Peyer's patch (tissue), 4 donors: ENCODE measurements around the gene FBXO47. TPM values are rescaled to one million over a fixed set of nuclear protein-coding genes. Genes with fewer than 3 reads are reported as not detected.

ENCODE experiments used
- DNase-seq, 3 donors: peaks; one replicate each; pipeline ENCODE4 v3.0.0-alpha.2; 2017 to 2019
- H3K27ac ChIP-seq, 4 donors: fragments of 200-600 bp; sonication (generic); one replicate each; pipeline ENCODE4 v1.5.1; 2016 to 2019
- H3K27me3 ChIP-seq, 2 donors: fragments of 200-600 bp; sonication (generic); one replicate each; pipeline ENCODE4 v1.5.1; 2019
- H3K36me3 ChIP-seq, 3 donors: fragments of 200-600 bp; sonication (generic); one replicate each; pipeline ENCODE4 v1.5.1; 2016 to 2019
- H3K4me1 ChIP-seq, 4 donors: fragments of 200-600 bp; sonication (generic); one replicate each; pipeline ENCODE4 v1.5.1; 2016 to 2019
- H3K4me3 ChIP-seq, 4 donors: fragments of 200-600 bp; sonication (generic); 1 replicate in 3 of 4; 2 replicates in 1 of 4; pipeline ENCODE4 v1.5.1; 2016 to 2019; ENCODE audit warnings: mild to moderate bottlenecking in 1 of 4
- H3K9me3 ChIP-seq, 4 donors: fragments of 200-600 bp; sonication (generic); one replicate each; pipeline ENCODE4 v1.5.1; 2016 to 2019; ENCODE audit warnings: mild to moderate bottlenecking in 1 of 4
- POLR2A ChIP-seq, 2 donors: fragments of 450-650 bp; IDR thresholded peaks; one replicate each; pipeline ENCODE4 v1.5.1; 2017; ENCODE audit warnings: antibody characterized with exemption in 2 of 2, mild to moderate bottlenecking in 2 of 2, moderate library complexity in 2 of 2
- total RNA-seq, 4 donors: library from RNA; depleted of rRNA; stranded (reverse); fragments of >200 nt; gene quantifications; one replicate each; pipeline ENCODE4 v1.1.0, GENCODE V29; 2016
- TF ChIP-seq, protein P1 (sequence below), 6 experiments: fragments of 450-650 bp in 4 of 6; fragments of 200-600 bp in 2 of 6; sonication (generic) in 1 of 6; IDR thresholded peaks; one replicate each; pipeline ENCODE4 v1.5.1; 2017 to 2019; ENCODE audit warnings: antibody characterized with exemption in 6 of 6, mild to moderate bottlenecking in 3 of 6, moderate library complexity in 1 of 6

The FBXO47 gene
- not detected for total RNA-seq

GRCh38 chr17:38967290-38967738, at the start of gene FBXO47:
FBXO47 (minus strand) TSS chr17:38967403; CDS start chr17:38963025, 4,378 bp downstream.
- H3K36me3 ChIP-seq, result no peaks in the 10 kb centered on the region
- H3K4me1 ChIP-seq, result no peaks in the 10 kb centered on the region
- H3K9me3 ChIP-seq, result no peaks in the 10 kb centered on the region
- peak within 1 kb of the TSS in 3 of 4 donors; percentile 12 to 34 (median 16) for H3K4me3 ChIP-seq
- TF ChIP-seq, protein P1, sequence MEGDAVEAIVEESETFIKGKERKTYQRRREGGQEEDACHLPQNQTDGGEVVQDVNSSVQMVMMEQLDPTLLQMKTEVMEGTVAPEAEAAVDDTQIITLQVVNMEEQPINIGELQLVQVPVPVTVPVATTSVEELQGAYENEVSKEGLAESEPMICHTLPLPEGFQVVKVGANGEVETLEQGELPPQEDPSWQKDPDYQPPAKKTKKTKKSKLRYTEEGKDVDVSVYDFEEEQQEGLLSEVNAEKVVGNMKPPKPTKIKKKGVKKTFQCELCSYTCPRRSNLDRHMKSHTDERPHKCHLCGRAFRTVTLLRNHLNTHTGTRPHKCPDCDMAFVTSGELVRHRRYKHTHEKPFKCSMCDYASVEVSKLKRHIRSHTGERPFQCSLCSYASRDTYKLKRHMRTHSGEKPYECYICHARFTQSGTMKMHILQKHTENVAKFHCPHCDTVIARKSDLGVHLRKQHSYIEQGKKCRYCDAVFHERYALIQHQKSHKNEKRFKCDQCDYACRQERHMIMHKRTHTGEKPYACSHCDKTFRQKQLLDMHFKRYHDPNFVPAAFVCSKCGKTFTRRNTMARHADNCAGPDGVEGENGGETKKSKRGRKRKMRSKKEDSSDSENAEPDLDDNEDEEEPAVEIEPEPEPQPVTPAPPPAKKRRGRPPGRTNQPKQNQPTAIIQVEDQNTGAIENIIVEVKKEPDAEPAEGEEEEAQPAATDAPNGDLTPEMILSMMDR (IDR thresholded peaks at IDR 0.05), result peak in 2 of 6 experiments; percentile 16 to 28
- peak in 1 of 2 donors; percentile 21 for TF ChIP-seq POLR2A (IDR thresholded peaks at IDR 0.05)
- DNase-seq, result peak; percentile 79 to 93 (median 79)
- H3K27me3 ChIP-seq, result no peaks in the 10 kb centered on the region
- peak within 1 kb of the TSS; percentile 47 to 67 (median 52) for H3K27ac ChIP-seq

- Histone ChIP-seq H3K4me3 (no peak overlapping the region), H3K36me3 (no peaks in the 10 kb centered on the region), H3K9me3 (no peaks in the 10 kb centered on the region), H3K27ac (peak overlapping the region in 2 of 4 donors; percentile 10 to 25), H3K4me1 (peaks cover 0 to 5% (median 0%) of the 10 kb centered on the region in 4 donors), H3K27me3 (no peaks in the 10 kb centered on the region)
- no peak for DNase-seq
- no peak for TF ChIP-seq POLR2A (IDR thresholded peaks at IDR 0.05)
- TF ChIP-seq, protein P1 (IDR thresholded peaks at IDR 0.05), result no peak
These were observed 49.3 kb upstream of the FBXO47 start for GRCh38 chr17:39016193-39017153.

- Histone ChIP-seq H3K9me3 (no peaks in the 10 kb centered on the region), H3K4me3 (no peak overlapping the region), H3K27ac (peak overlapping the region in 1 of 4 donors; percentile 30), H3K36me3 (no peaks in the 10 kb centered on the region), H3K4me1 (peaks cover 0 to 5% (median 0%) of the 10 kb centered on the region in 4 donors), H3K27me3 (no peaks in the 10 kb centered on the region)
- no peak for DNase-seq
- no peak for TF ChIP-seq POLR2A (IDR thresholded peaks at IDR 0.05)
- TF ChIP-seq, protein P1 (IDR thresholded peaks at IDR 0.05), result no peak
These were observed 48.3 kb upstream of the FBXO47 start for GRCh38 chr17:39015546-39015935.

DNA sequence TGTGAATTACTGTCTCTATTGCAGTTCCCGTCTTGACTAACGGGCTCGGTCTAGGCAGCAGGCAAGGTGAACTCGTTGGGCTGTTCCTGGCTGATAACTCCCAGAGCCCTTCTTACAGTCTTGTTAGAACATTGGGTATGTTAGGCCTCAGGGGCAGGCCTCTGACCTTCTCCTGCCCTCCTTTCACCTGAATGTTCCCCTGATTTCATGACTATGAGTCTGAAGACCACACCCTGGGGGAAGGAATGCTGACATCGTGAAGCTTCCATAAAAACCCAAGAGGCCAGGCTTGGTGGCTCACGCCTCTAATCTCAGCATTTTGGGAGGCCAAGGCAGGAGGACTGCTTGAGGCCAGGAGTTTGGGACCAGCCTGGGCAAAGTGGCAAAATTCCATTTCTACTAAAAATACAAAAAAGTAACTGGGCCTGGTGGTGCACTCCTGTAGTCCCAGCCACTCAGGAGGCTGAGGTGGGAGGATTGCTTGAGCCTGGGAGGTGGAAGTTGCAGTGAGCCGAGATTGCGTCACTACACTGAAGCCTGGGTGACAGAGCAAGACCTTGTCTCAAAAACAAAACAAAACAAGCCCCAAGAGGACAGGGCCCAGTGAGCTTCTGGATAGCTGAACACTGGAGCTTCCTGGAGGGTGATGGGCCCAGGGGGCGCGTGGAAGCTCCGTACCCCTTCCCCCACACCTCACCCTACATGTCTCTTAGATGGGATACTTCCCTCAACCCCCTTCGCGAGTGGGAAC, 47.8 kb upstream of the FBXO47 start:
- Histone ChIP-seq H3K4me3 (no peak overlapping the region), H3K27ac (peak overlapping the region in 1 of 4 donors; percentile 30), H3K4me1 (peaks cover 0 to 5% (median 0%) of the 10 kb centered on the region in 4 donors), H3K27me3 (no peaks in the 10 kb centered on the region), H3K36me3 (no peaks in the 10 kb centered on the region), H3K9me3 (no peaks in the 10 kb centered on the region)
- TF ChIP-seq POLR2A (IDR thresholded peaks at IDR 0.05), result no peak
- TF ChIP-seq, protein P1 (IDR thresholded peaks at IDR 0.05), result no peak
- no peak for DNase-seq

DNA sequence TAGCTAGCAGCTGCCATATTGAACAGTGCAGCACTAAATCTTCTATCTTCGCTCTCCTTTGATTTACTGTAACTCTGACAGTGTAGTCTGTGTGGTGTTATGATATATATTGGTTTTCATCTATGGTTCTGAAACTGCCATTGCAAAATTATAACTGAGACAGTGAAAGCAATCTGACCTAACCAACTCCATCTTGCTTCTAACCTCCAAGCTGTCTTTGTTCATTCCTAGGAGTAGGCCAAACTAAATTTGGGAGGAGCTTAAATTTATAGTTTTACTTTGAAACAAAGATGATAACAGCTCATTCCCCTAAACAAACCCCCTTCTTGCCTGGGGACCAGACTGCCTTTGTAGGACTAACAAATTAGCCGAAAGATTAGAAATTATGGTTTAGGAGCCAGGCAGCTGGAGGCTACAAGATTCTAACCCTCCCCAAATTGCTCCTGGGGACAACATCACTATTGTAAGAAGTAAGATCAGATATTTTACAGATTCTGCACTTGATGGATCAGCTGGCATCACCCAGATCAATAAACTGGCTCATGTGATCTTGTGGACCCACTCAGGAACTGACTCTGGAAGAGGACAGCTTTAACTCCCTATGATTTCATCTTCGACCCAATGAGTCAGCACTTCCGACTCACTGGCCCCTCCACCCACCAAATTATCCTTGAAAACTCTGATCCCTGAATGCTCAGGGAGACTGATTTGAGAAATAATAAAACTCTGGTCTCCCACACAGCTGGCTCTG, 47.0 kb upstream of the FBXO47 start:
- no peaks in the 10 kb centered on the region for H3K36me3 ChIP-seq
- H3K9me3 ChIP-seq, result no peaks in the 10 kb centered on the region
- no peak overlapping the region for H3K4me3 ChIP-seq
- no peak overlapping the region for H3K27ac ChIP-seq
- H3K27me3 ChIP-seq, result no peaks in the 10 kb centered on the region
- no peak for DNase-seq
- TF ChIP-seq POLR2A (IDR thresholded peaks at IDR 0.05), result no peak
- TF ChIP-seq, protein P1 (IDR thresholded peaks at IDR 0.05), result no peak
- H3K4me1 ChIP-seq, result peaks cover 0 to 5% (median 0%) of the 10 kb centered on the region in 4 donors
